Measurements from ENCODE around the gene KRT15. TPM values are rescaled to one million over a fixed set of nuclear protein-coding genes. Genes with fewer than 3 reads are reported as not detected.

Gene KRT15
- total and polyA plus RNA-seq, 10 of the 15 experiments (the other 5 are each of a cell fraction or from before 2014, with no cell fraction given) = 0.06 to 0.17 TPM; not detected in 8

GRCh38 chr17:41511716-41512115 is 7.0 kb downstream of the KRT15 start:
- SMC1A ChIA-PET (ENCODE audit: uncharacterized antibody, unreplicated experiment) = no interaction called here
- no peak for FAIRE-seq

More at GRCh38 chr17:41511716-41512115, 7.0 kb downstream of the KRT15 start:
- Histone ChIP-seq H3K27me3 (replicated peaks in 1 of 2; ENCODE audit: control insufficient read depth in 2 of 2, insufficient read depth in 2 of 2, low read length in 1 of 2) (peaks cover 2 to 4% of the 10 kb centered on the region in 2 experiments; a peak in 2 of 4 replicates), H3K9me3 (replicated peaks; ENCODE audit: control insufficient read depth, insufficient read depth, low read length) (no peaks in the 10 kb centered on the region), H3K4me3 (no peak overlapping the region), H3K79me2 (ENCODE audit: control insufficient read depth, insufficient read depth, low read length) (no peaks in the 10 kb centered on the region), H3K27ac (ENCODE audit: control insufficient read depth, insufficient read depth) (no peak overlapping the region), H3K4me1 (ENCODE audit: control insufficient read depth, insufficient read depth, low read length) (no peaks in the 10 kb centered on the region), H3K9ac (ENCODE audit: control insufficient read depth, insufficient read depth, low read length) (no peak overlapping the region), H2AFZ (ENCODE audit: control insufficient read depth, low read depth, low read length) (no peak overlapping the region), H3K4me2 (ENCODE audit: control insufficient read depth, insufficient read depth) (no peak overlapping the region), H4K20me1 (ENCODE audit: control insufficient read depth, insufficient read depth) (no peaks in the 10 kb centered on the region), H3K36me3 (ENCODE audit: control insufficient read depth in 2 of 2, insufficient read depth in 2 of 2, low read length in 1 of 2) (no peaks in the 10 kb centered on the region)
- ChIA-PET CTCF (interaction anchor here (1.4 kb wide), 1 partner anchor 151 kb away, joined by 3 read pairs; no protein-coding TSS in a partner anchor), POLR2A (no interaction called here), RAD21 (ENCODE audit: unreplicated experiment) (no interaction called here)
- ATAC-seq = no peak
- BruUV-seq (replicated peaks) = no TSS peak
- in situ Hi-C loops (cut with MboI) = no loop called here
- WGBS (ENCODE audit: insufficient coverage, insufficient replicate concordance, low lambda C conversion rate, missing lambda C conversion rate) = 30% methylated on average over 10 of the region's 10 CpGs
- no peak for TF ChIP-seq EZH2 (IDR thresholded peaks at IDR 0.05; ENCODE audit: borderline replicate concordance, control insufficient read depth, low read depth, low read length)
- no peak for TF ChIP-seq POLR2AphosphoS5 (IDR thresholded peaks at IDR 0.05; ENCODE audit: low read length)
- TF ChIP-seq, protein P1, sequence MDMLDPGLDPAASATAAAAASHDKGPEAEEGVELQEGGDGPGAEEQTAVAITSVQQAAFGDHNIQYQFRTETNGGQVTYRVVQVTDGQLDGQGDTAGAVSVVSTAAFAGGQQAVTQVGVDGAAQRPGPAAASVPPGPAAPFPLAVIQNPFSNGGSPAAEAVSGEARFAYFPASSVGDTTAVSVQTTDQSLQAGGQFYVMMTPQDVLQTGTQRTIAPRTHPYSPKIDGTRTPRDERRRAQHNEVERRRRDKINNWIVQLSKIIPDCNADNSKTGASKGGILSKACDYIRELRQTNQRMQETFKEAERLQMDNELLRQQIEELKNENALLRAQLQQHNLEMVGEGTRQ (IDR thresholded peaks at IDR 0.05; ENCODE audit: borderline replicate concordance, low read depth, low read length) = no peak
- no peak for TF ChIP-seq GATAD2B (conservative IDR thresholded peaks at IDR 0.05; ENCODE audit: low read depth)
- no peak for TF ChIP-seq RELA (IDR thresholded peaks at IDR 0.05; ENCODE audit: borderline replicate concordance, partially characterized antibody)
- TF ChIP-seq ZNF207 (IDR thresholded peaks at IDR 0.05; ENCODE audit: borderline replicate concordance) = no peak
- TF ChIP-seq BRCA1 (IDR thresholded peaks at IDR 0.05; ENCODE audit: low read depth, low read length) = no peak
- no peak for TF ChIP-seq NFXL1 (IDR thresholded peaks at IDR 0.05; ENCODE audit: borderline replicate concordance)
- TF ChIP-seq ZZZ3 (IDR thresholded peaks at IDR 0.05; ENCODE audit: control insufficient read depth, insufficient read length, low read depth) = no peak
- no peak for TF ChIP-seq PKNOX1 (IDR thresholded peaks at IDR 0.05)
- no peak for TF ChIP-seq CEBPB (IDR thresholded peaks at IDR 0.05; ENCODE audit: borderline replicate concordance in 1 of 2, low read depth in 2 of 2, low read length in 2 of 2)
- no peak for TF ChIP-seq SMAD1 (IDR thresholded peaks at IDR 0.05; ENCODE audit: low read depth, partially characterized antibody)
- TF ChIP-seq STAT3 (IDR thresholded peaks at IDR 0.05; ENCODE audit: low read depth, low read length) = no peak
- TF ChIP-seq NFIC (IDR thresholded peaks at IDR 0.05; ENCODE audit: low read depth, low read length) = no peak
- TF ChIP-seq CHD1 (IDR thresholded peaks at IDR 0.05; ENCODE audit: low read depth, low read length) = no peak
- no peak for TF ChIP-seq FOS (IDR thresholded peaks at IDR 0.05; ENCODE audit: borderline replicate concordance, extremely low read depth, insufficient read length)
- no peak for TF ChIP-seq SMC3 (IDR thresholded peaks at IDR 0.05; ENCODE audit: borderline replicate concordance, low read length)
- no peak for TF ChIP-seq HDGF (IDR thresholded peaks at IDR 0.05)
- TF ChIP-seq E4F1 (IDR thresholded peaks at IDR 0.05; ENCODE audit: borderline replicate concordance, partially characterized antibody) = no peak
- no peak for TF ChIP-seq NR2C2 (IDR thresholded peaks at IDR 0.05; ENCODE audit: borderline replicate concordance, control insufficient read depth, insufficient read length, low read depth)
- no peak for DNase-seq (ENCODE audit: low read depth, low spot score)
- intact Hi-C loops (cut with micrococcal nuclease; ENCODE audit: unreplicated experiment) = no loop called here

Data from GM12878 (cell line).